ENCODE results near the gene SNU13. TPM values are rescaled to one million over a fixed set of nuclear protein-coding genes. Genes with fewer than 3 reads are reported as not detected.
"Not testable (repeated sequence)": the region's sequence is repeated elsewhere in the genome, so short reads cannot be mapped to it uniquely, and the experiment has no call there.

Gene SNU13
- total RNA-seq, 2 experiments from 2014 or later = 171 to 178 TPM

GRCh38 chr22:41634610-41635009, 54.1 kb downstream of the SNU13 start:
- CTCF ChIA-PET = interaction anchor here (0.7 to 1.5 kb wide), 4 partner anchors 11 to 1113 kb away, joined by 3 to 8 read pairs (median 4); no protein-coding TSS in a partner anchor
- H3K9me3 Mint-ChIP-seq, H3K4me3 Mint-ChIP-seq, H3K4me1 Mint-ChIP-seq, DNase-seq, H3K27me3 Mint-ChIP-seq, POLR2A ChIA-PET, H3K27ac Mint-ChIP-seq: not testable (repeated sequence)
- peaks cover 43% of the 10 kb centered on the region for H3K36me3 Mint-ChIP-seq (ENCODE audit: low read depth)

- H3K4me1 Mint-ChIP-seq, POLR2A ChIA-PET: not testable (repeated sequence)
Measured at GRCh38 chr22:41631615-41632014, 57.1 kb downstream of the SNU13 start.

GRCh38 chr22:41631115-41631514, 57.6 kb downstream of the SNU13 start:
- H3K27me3 Mint-ChIP-seq, H3K4me3 Mint-ChIP-seq, POLR2A ChIA-PET, H3K9me3 Mint-ChIP-seq, CTCF ChIA-PET, DNase-seq, H3K27ac Mint-ChIP-seq, H3K4me1 Mint-ChIP-seq: not testable (repeated sequence)
- H3K36me3 Mint-ChIP-seq (ENCODE audit: low read depth) = peaks cover 53% of the 10 kb centered on the region

More at GRCh38 chr22:41631615-41632014, 57.1 kb downstream of the SNU13 start:
- peaks cover 57% of the 10 kb centered on the region for H3K36me3 Mint-ChIP-seq (ENCODE audit: low read depth)
- H3K4me3 Mint-ChIP-seq, H3K9me3 Mint-ChIP-seq, CTCF ChIA-PET, DNase-seq, H3K27me3 Mint-ChIP-seq, H3K27ac Mint-ChIP-seq: not testable (repeated sequence)

GRCh38 chr22:41625577-41625976, 63.1 kb downstream of the SNU13 start:
- POLR2A ChIA-PET = no interaction called here
- H3K27ac Mint-ChIP-seq = no peak overlapping the region
- no peaks in the 10 kb centered on the region for H3K27me3 Mint-ChIP-seq
- H3K4me1 Mint-ChIP-seq = peaks cover 16% of the 10 kb centered on the region
- no peak for DNase-seq
- peaks cover 51% of the 10 kb centered on the region for H3K36me3 Mint-ChIP-seq (ENCODE audit: low read depth)
- CTCF ChIA-PET = interaction anchor here (0.5 to 1.4 kb wide), 5 partner anchors 21 to 789 kb away, joined by 3 to 8 read pairs (median 3); no protein-coding TSS in a partner anchor
- no peaks in the 10 kb centered on the region for H3K9me3 Mint-ChIP-seq
- no peak overlapping the region for H3K4me3 Mint-ChIP-seq

Other genes with a start within 250 kb of the SNU13 start
- 10 to 100 TPM; 31.4 to 35.1 TPM for gene TOB2, start 242.1 kb downstream of the SNU13 start, total RNA-seq
- 10 to 100 TPM; 63.6 to 64.8 TPM for gene PHF5A, start 220.2 kb downstream of the SNU13 start, total RNA-seq
- gene ACO2, start 219.8 kb downstream of the SNU13 start, total RNA-seq = 10 to 100 TPM; 73.4 to 77.9 TPM
- gene POLR3H, start 144.4 kb downstream of the SNU13 start, total RNA-seq = 10 to 100 TPM; 29.1 to 30.1 TPM
- gene CSDC2, start 127.9 kb downstream of the SNU13 start, total RNA-seq = not detected
- 10 to 100 TPM; 33.7 to 39.7 TPM for gene PMM1, start 99.0 kb downstream of the SNU13 start, total RNA-seq
- 10 to 100 TPM; 30.8 to 32.5 TPM for gene DESI1, start 67.8 kb downstream of the SNU13 start, total RNA-seq
- 100 to 1,000 TPM; 283 TPM for gene XRCC6, start 67.6 kb downstream of the SNU13 start, total RNA-seq
- gene MEI1, start 10.6 kb upstream of the SNU13 start, total RNA-seq = 10 to 100 TPM; 54.6 to 60.0 TPM
- 10 to 100 TPM; 21.0 to 21.6 TPM for gene CCDC134, start 111.8 kb upstream of the SNU13 start, total RNA-seq
- 10 to 100 TPM; 92.4 to 95.7 TPM for gene SREBF2, start 144.2 kb upstream of the SNU13 start, total RNA-seq
- not detected for gene SHISA8, start 226.2 kb upstream of the SNU13 start, total RNA-seq
- gene TNFRSF13C, start 237.9 kb upstream of the SNU13 start, total RNA-seq = 1 to 10 TPM; 1.3 to 1.7 TPM

Data from activated CD4-positive, alpha-beta T cell treated with anti-CD3 and anti-CD28 coated beads, Interleukin-2, amount 10 ng/mL, durations not matched to agents 7 days and 5 days (primary cell).